HCT116 (cell line): ENCODE data around the gene GRK6. TPM values are rescaled to one million over a fixed set of nuclear protein-coding genes. Genes with fewer than 3 reads are reported as not detected.
A peak's percentile ranks its signal among the peaks of the same experiment; 100 is the strongest.

ENCODE experiments used
- ATAC-seq: fragments of 200-7000 bp; cut with Tn5 transposase; 2 replicates; pipeline ENCODE4 v1.9.1; 2020; ENCODE audit warnings: mild to moderate bottlenecking, moderate library complexity
- BruUV-seq: library from RNA; stranded (reverse); fragments of 400-500 nt; replicated peaks from 2 replicates; lab custom pipeline; 2021; lab: Mats Ljungman, UMichigan
- CTCF ChIA-PET: fragments of 300-600 bp; sonication (Branson Sonifier 250); formaldehyde crosslinking; loops from one replicate; lab custom pipeline; 2021; ENCODE audit warnings: antibody characterized with exemption; lab: Charles Lee
- POLR2A ChIA-PET: fragments of 300-600, 350-600 bp; sonication (Branson Sonifier 250); formaldehyde crosslinking; loops from one replicate; lab custom pipeline; 2021; ENCODE audit warnings: antibody characterized with exemption; lab: Charles Lee
- RAD21 ChIA-PET, 2 experiments: fragments of 300-600 bp; sonication (Branson Sonifier 250); formaldehyde crosslinking; loops; one replicate each; lab custom pipeline; 2023; ENCODE audit warnings: low total read pairs in 2 of 2; ENCODE audit not compliant: uncharacterized antibody in 2 of 2, unreplicated experiment in 2 of 2, low non-redundant PET in 1 of 2; lab: Charles Lee
- DNase-seq: peaks from one replicate; pipeline ENCODE4 v3.0.0-alpha.2; 2010; ENCODE audit warnings: low read depth, low spot score
- H2AFZ ChIP-seq: fragments of 200-600 bp; shearing (Covaris generic), sonication (generic); 2 replicates; pipeline ENCODE4 v1.6.1; 2017; ENCODE audit warnings: low read depth, mixed run types, mixed read lengths, antibody characterized with exemption, low read length; ENCODE audit not compliant: poor library complexity, severe bottlenecking
- H3K27ac ChIP-seq: 2 replicates; pipeline ENCODE4 v1.5.1; 2012; ENCODE audit warnings: low read depth, low read length
- H3K27me3 ChIP-seq: fragments of 200-600 bp; sonication (generic); 2 replicates; pipeline ENCODE4 v1.6.1; 2016; ENCODE audit warnings: mixed run types, low read length, mixed read lengths; ENCODE audit not compliant: insufficient read depth
- H3K36me3 ChIP-seq, 2 experiments: fragments of 200-500 bp in 1 of 2; fragments of 200-600 bp in 1 of 2; sonication (Bioruptor generic) in 1 of 2; sonication (generic) in 1 of 2; 2 replicates each; pipeline versions ENCODE4 v1.5.1 to v1.6.1; 2014 to 2016; ENCODE audit warnings: low read length in 2 of 2, inconsistent platforms in 1 of 2, mixed read lengths in 1 of 2, mixed run types in 1 of 2; ENCODE audit not compliant: insufficient read depth in 2 of 2, control insufficient read depth in 1 of 2
- H3K4me1 ChIP-seq, 2 experiments: fragments of 200-600 bp in 1 of 2; sonication (generic) in 1 of 2; 2 replicates each; pipeline versions ENCODE4 v1.5.1 to v1.6.1; 2012 to 2017; ENCODE audit warnings: low read length in 2 of 2, inconsistent platforms in 1 of 2, mild to moderate bottlenecking in 1 of 2, mixed read lengths in 1 of 2, mixed run types in 1 of 2, moderate library complexity in 1 of 2; ENCODE audit not compliant: insufficient read depth in 2 of 2, control insufficient read depth in 1 of 2
- H3K4me2 ChIP-seq: fragments of 200-600 bp; sonication (generic); 2 replicates; pipeline ENCODE4 v1.6.1; 2017; ENCODE audit warnings: mixed run types, low read length, mixed read lengths
- H3K4me3 ChIP-seq, 2 experiments: fragments of 200-600 bp in 1 of 2; sonication (generic) in 1 of 2; replicated peaks in 1 of 2; 2 replicates each; pipeline ENCODE4 v1.5.1; 2011 to 2016; ENCODE audit warnings: low read length in 2 of 2, control low read depth in 1 of 2, low read depth in 1 of 2, mild to moderate bottlenecking in 1 of 2, mixed read lengths in 1 of 2, mixed run types in 1 of 2
- H3K79me2 ChIP-seq: fragments of 200-600 bp; sonication (generic); 2 replicates; pipeline ENCODE4 v1.6.1; 2017; ENCODE audit warnings: mild to moderate bottlenecking, mixed run types, low read length, moderate library complexity, mixed read lengths; ENCODE audit not compliant: insufficient read depth
- H3K9ac ChIP-seq: fragments of 200-600 bp; sonication (generic); 2 replicates; pipeline ENCODE4 v1.6.1; 2016; ENCODE audit warnings: low read length, mixed read lengths
- H3K9me2 ChIP-seq: fragments of 200-600 bp; sonication (generic), shearing (Covaris generic); 2 replicates; pipeline ENCODE4 v1.6.1; 2017; ENCODE audit warnings: mixed run types, mild to moderate bottlenecking, moderate library complexity; ENCODE audit not compliant: insufficient read depth
- H3K9me3 ChIP-seq, 2 experiments: fragments of 200-500 bp in 1 of 2; fragments of 200-600 bp in 1 of 2; sonication (Bioruptor generic) in 1 of 2; sonication (generic) in 1 of 2; 2 replicates each; pipeline ENCODE4 v1.6.1; 2014 to 2017; ENCODE audit warnings: low read length in 2 of 2, mixed read lengths in 2 of 2, inconsistent platforms in 1 of 2, low read depth in 1 of 2, mild to moderate bottlenecking in 1 of 2, mixed run types in 1 of 2, moderate library complexity in 1 of 2; ENCODE audit not compliant: control insufficient read depth in 1 of 2, insufficient read depth in 1 of 2
- H4K20me1 ChIP-seq: fragments of 200-600 bp; sonication (generic), shearing (Covaris generic); 2 replicates; pipeline ENCODE4 v1.6.1; 2017; ENCODE audit warnings: mixed run types, mild to moderate bottlenecking, moderate library complexity; ENCODE audit not compliant: insufficient read depth
- CBX3 ChIP-seq: IDR thresholded peaks from 2 replicates; pipeline ENCODE4 v1.6.1; 2012; ENCODE audit warnings: low read depth
- CEBPB ChIP-seq: IDR thresholded peaks from 2 replicates; pipeline ENCODE4 v1.6.1; 2012; ENCODE audit warnings: low read depth
- EGR1 ChIP-seq: IDR thresholded peaks from 2 replicates; pipeline ENCODE4 v1.6.1; 2012; ENCODE audit warnings: low read depth
- ELF1 ChIP-seq: IDR thresholded peaks from 2 replicates; pipeline ENCODE4 v1.6.1; 2012; ENCODE audit warnings: low read depth, borderline replicate concordance
- EZH2 ChIP-seq: fragments of 200-600 bp; sonication (generic); IDR thresholded peaks from 2 replicates; pipeline ENCODE4 v1.6.1; 2017; ENCODE audit warnings: antibody characterized with exemption, mixed run types
- EZH2phosphoT487 ChIP-seq: fragments of 200-600 bp; IDR thresholded peaks from 2 replicates; pipeline ENCODE4 v1.6.1; 2018; ENCODE audit warnings: antibody characterized with exemption, borderline replicate concordance
- JUND ChIP-seq: IDR thresholded peaks from 2 replicates; pipeline ENCODE4 v1.6.1; 2012
- POLR2A ChIP-seq: IDR thresholded peaks from 2 replicates; pipeline ENCODE4 v1.7.0; 2011; ENCODE audit warnings: borderline replicate concordance; ENCODE audit not compliant: insufficient read depth, insufficient read length; ENCODE audit errors: extremely low read depth
- POLR2AphosphoS5 ChIP-seq: IDR thresholded peaks from 2 replicates; pipeline ENCODE4 v1.6.1; 2011; ENCODE audit warnings: mild to moderate bottlenecking, low read depth, low read length, moderate library complexity
- RAD21 ChIP-seq: IDR thresholded peaks from 2 replicates; pipeline ENCODE4 v1.6.1; 2012; ENCODE audit warnings: low read depth, mild to moderate bottlenecking
- SIN3A ChIP-seq: IDR thresholded peaks from 2 replicates; pipeline ENCODE4 v1.6.1; 2012; ENCODE audit warnings: low read depth
- SP1 ChIP-seq: IDR thresholded peaks from 2 replicates; pipeline ENCODE4 v1.6.1; 2012; ENCODE audit warnings: low read depth
- TCF7L2 ChIP-seq: IDR thresholded peaks from 2 replicates; pipeline ENCODE4 v1.7.0; 2011; ENCODE audit warnings: borderline replicate concordance, inconsistent platforms; ENCODE audit not compliant: insufficient read depth, insufficient read length; ENCODE audit errors: extremely low read depth
- intact Hi-C: fragments of 100-400 bp; cut with micrococcal nuclease; formaldehyde crosslinking; loops from 2 replicates; pipeline ENCODE4 v1.10.0; 2022
- total RNA-seq: library from RNA; stranded (reverse); gene quantifications from one replicate; pipeline ENCODE4 v1.2.1, GENCODE V29; 2021; ENCODE audit not compliant: unreplicated experiment
- TF ChIP-seq, protein P1 (sequence below), 3 experiments: fragments of 200-600 bp in 1 of 3; sonication (generic) in 1 of 3; IDR thresholded peaks in 2 of 3; conservative IDR thresholded peaks in 1 of 3; 2 replicates each; pipeline ENCODE4 v1.5.1; 2012 to 2017; ENCODE audit warnings: low read depth in 2 of 3, low read length in 2 of 3, antibody characterized with exemption in 1 of 3, borderline replicate concordance in 1 of 3, control low read depth in 1 of 3, mild to moderate bottlenecking in 1 of 3, mixed read lengths in 1 of 3, mixed run types in 1 of 3, moderate library complexity in 1 of 3; ENCODE audit not compliant: insufficient read depth in 1 of 3

The GRK6 gene
- total RNA-seq, 1 experiment from 2014 or later: 89.3 TPM

DNA sequence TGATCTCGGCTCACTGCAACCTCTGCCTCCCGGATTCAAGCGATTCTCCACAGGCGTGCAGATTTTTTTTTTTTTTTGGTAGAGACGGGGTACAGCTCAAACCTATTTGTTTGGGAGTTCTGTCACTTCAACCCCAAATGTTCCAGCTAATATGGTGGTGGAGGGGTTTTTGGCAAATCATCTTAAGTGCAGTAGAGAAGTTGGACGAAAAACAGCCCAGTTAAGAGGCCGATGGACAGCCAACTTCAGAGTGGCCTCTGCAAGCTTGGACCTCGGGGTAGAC lies 19.4 kb downstream of the GRK6 start:
- H3K27me3 ChIP-seq: no peaks in the 10 kb centered on the region
- H3K27ac ChIP-seq: peak overlapping the region; percentile 95
- H2AFZ ChIP-seq: no peak overlapping the region
- peak overlapping the region; percentile 99 for H3K9ac ChIP-seq
- DNase-seq (no peak), ATAC-seq (no peak)
- ChIA-PET POLR2A (interaction anchor here (1.1 to 2.4 kb wide), 4 partner anchors 9 to 94 kb away, joined by 4 to 10 read pairs (median 6); partner anchors contain the start of genes GRK6, LMAN2 and PDLIM7), RAD21 (interaction anchor here in 1 of 2 experiments (1.0 to 1.5 kb wide), 2 partner anchors 41 to 55 kb away, joined by 3 to 5 read pairs; no protein-coding TSS in a partner anchor)
- no peaks in the 10 kb centered on the region for H3K9me2 ChIP-seq
- H4K20me1 ChIP-seq: peaks cover 3% of the 10 kb centered on the region; the same call in 1 of the 2 replicates
- BruUV-seq: no TSS peak
- intact Hi-C loops: no loop called here
- H3K79me2 ChIP-seq: peaks cover 69% of the 10 kb centered on the region
- H3K4me1 ChIP-seq: peaks cover 9 to 56% of the 10 kb centered on the region in 2 experiments
- H3K9me3 ChIP-seq: no peaks in the 10 kb centered on the region
- H3K4me2 ChIP-seq: peak overlapping the region; percentile 99
- peak overlapping the region; percentile 55 to 86 for H3K4me3 ChIP-seq
- H3K36me3 ChIP-seq: peaks cover 0 to 17% of the 10 kb centered on the region in 2 experiments; a peak in 2 of 4 replicates
- TF ChIP-seq EZH2 (no peak), TCF7L2 (no peak), CEBPB (no peak), SP1 (no peak), POLR2A (no peak), RAD21 (no peak)
- TF ChIP-seq, all 23 proteins: peak for 0
- CTCF ChIA-PET: interaction anchor here (0.8 to 6.3 kb wide), 5 partner anchors 9 to 62 kb away, joined by 3 to 53 read pairs (median 5); partner anchors contain the start of gene GRK6

DNA sequence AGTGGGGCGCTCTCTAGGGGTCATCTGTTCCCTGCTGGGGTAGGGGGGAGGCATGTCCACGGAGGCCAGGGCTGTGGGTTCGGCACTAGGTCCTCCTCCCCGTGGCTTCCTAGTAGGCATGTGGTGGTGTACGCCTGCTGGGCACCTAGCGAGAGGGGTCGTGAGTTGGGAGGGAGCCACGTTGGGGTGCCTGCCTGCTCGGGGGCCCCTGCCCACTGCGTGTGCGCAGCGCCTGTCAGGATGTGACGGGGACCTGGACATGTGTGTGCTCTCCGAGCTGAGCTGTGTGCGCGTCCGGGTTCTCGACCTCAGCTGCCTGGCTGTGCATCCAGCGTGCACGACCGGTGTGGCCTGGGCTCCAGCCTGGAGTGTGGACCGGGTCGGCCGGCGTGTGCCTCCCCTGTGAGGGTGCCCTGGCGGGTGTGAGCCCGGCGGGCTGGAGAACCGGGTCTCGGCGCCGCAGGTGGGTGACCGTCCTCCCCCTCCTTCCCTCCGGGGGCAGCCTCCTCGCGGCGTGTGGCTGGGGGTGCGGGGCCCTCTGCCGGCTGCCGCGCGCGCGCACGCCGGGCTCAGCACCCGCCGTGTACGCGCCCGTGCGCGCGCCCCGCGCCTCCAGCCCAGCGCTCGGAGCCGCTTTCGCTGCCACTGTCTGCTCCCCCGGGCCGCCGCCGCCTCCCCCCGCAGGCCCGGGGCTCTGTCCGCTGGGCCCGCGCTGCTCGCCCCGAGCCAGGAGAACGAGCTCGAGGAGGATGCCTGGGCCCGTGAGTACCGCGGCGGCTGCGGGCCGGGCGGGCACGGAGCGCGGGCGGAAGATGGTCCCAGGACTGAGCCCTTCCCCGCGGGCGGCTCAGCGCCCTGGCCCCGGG lies 20.0 kb downstream of the GRK6 start, which contains the start of gene PRR7:
PRR7 (plus strand) TSS at position 615 of the 866 bp plus-strand sequence. CDS start 8,254 bp downstream, outside the sequence.
- no TSS peak for BruUV-seq
- H3K9me3 ChIP-seq: no peaks in the 10 kb centered on the region
- H4K20me1 ChIP-seq: peaks cover 3% of the 10 kb centered on the region; the same call in 1 of the 2 replicates
- peaks cover 0 to 17% of the 10 kb centered on the region in 2 experiments; a peak in 2 of 4 replicates for H3K36me3 ChIP-seq
- POLR2A ChIA-PET: interaction anchor here (0.9 to 2.4 kb wide), 6 partner anchors 9 to 94 kb away, joined by 3 to 10 read pairs (median 5); partner anchors contain the start of genes GRK6, LMAN2 and PDLIM7
- no peak for DNase-seq
- CTCF ChIA-PET: interaction anchor here (1.0 to 6.3 kb wide), 6 partner anchors 8 to 56 kb away, joined by 3 to 53 read pairs (median 6); partner anchors contain the start of genes GRK6 and PDLIM7
- RAD21 ChIA-PET: interaction anchor here in 1 of 2 experiments (1.0 to 1.5 kb wide), 2 partner anchors 41 to 56 kb away, joined by 3 to 5 read pairs; no protein-coding TSS in a partner anchor
- no peaks in the 10 kb centered on the region for H3K27me3 ChIP-seq
- no peak within 1 kb of the TSS for H2AFZ ChIP-seq
- peaks cover 9 to 56% of the 10 kb centered on the region in 2 experiments for H3K4me1 ChIP-seq
- peak within 1 kb of the TSS; percentile 95 for H3K27ac ChIP-seq
- peak; percentile 44 for ATAC-seq
- H3K79me2 ChIP-seq: peaks cover 71% of the 10 kb centered on the region
- H3K9ac ChIP-seq: peak within 1 kb of the TSS; percentile 99
- H3K4me3 ChIP-seq: peak within 1 kb of the TSS; percentile 55 to 86
- peak within 1 kb of the TSS; percentile 99 for H3K4me2 ChIP-seq
- intact Hi-C loops: no loop called here
- no peaks in the 10 kb centered on the region for H3K9me2 ChIP-seq
- peak; percentile 59 for TF ChIP-seq POLR2AphosphoS5
- no peak for TF ChIP-seq EZH2phosphoT487
- no peak for TF ChIP-seq ELF1
- TF ChIP-seq, protein P1, sequence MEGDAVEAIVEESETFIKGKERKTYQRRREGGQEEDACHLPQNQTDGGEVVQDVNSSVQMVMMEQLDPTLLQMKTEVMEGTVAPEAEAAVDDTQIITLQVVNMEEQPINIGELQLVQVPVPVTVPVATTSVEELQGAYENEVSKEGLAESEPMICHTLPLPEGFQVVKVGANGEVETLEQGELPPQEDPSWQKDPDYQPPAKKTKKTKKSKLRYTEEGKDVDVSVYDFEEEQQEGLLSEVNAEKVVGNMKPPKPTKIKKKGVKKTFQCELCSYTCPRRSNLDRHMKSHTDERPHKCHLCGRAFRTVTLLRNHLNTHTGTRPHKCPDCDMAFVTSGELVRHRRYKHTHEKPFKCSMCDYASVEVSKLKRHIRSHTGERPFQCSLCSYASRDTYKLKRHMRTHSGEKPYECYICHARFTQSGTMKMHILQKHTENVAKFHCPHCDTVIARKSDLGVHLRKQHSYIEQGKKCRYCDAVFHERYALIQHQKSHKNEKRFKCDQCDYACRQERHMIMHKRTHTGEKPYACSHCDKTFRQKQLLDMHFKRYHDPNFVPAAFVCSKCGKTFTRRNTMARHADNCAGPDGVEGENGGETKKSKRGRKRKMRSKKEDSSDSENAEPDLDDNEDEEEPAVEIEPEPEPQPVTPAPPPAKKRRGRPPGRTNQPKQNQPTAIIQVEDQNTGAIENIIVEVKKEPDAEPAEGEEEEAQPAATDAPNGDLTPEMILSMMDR (IDR thresholded peaks at IDR 0.05 in 2 of 3, conservative IDR thresholded peaks at IDR 0.05 in 1 of 3; ENCODE audit: borderline replicate concordance in 1 of 3, insufficient read depth in 1 of 3, low read depth in 2 of 3, low read length in 2 of 3): no peak
- TF ChIP-seq SIN3A: no peak
- TF ChIP-seq TCF7L2: no peak
- no peak for TF ChIP-seq CBX3
- TF ChIP-seq SP1: no peak
- no peak for TF ChIP-seq JUND
- no peak for TF ChIP-seq EGR1
- TF ChIP-seq EZH2: no peak
